Neural cell (in vitro differentiated cells): ENCODE measurements around the gene RALGAPB. TPM values are rescaled to one million over a fixed set of nuclear protein-coding genes. Genes with fewer than 3 reads are reported as not detected.

Experiments
- H2AFZ ChIP-seq: fragments of 200-600, 300-800 bp; sonication (generic), shearing (Covaris generic); 2 replicates; pipeline ENCODE4 v1.6.0; 2014; ENCODE audit warnings: low read depth, mild to moderate bottlenecking, antibody characterized with exemption, low read length, moderate library complexity
- H3F3A ChIP-seq: fragments of 200-600 bp; shearing (Covaris generic); 2 replicates; pipeline ENCODE4 v1.6.1; 2016; ENCODE audit warnings: mild to moderate bottlenecking, moderate library complexity, mixed read lengths, antibody characterized with exemption, low read length; ENCODE audit not compliant: insufficient read depth, poor library complexity, severe bottlenecking
- H3K27ac ChIP-seq: fragments of 200-600, 300-800 bp; sonication (generic), shearing (Covaris generic); 2 replicates; pipeline ENCODE4 v1.5.1; 2014; ENCODE audit warnings: mild to moderate bottlenecking, low read length, moderate library complexity
- H3K27me3 ChIP-seq: fragments of 300-800, 200-600 bp; sonication (generic), shearing (Covaris generic); 2 replicates; pipeline ENCODE4 v1.6.0; 2014; ENCODE audit warnings: mild to moderate bottlenecking, low read depth, low read length, moderate library complexity; ENCODE audit not compliant: insufficient read depth
- H3K36me3 ChIP-seq: fragments of 300-800, 200-600 bp; sonication (generic), shearing (Covaris generic); 2 replicates; pipeline ENCODE4 v1.5.1; 2014; ENCODE audit warnings: mild to moderate bottlenecking, antibody characterized with exemption, low read length, moderate library complexity; ENCODE audit not compliant: insufficient read depth
- H3K4me2 ChIP-seq: fragments of 300-800, 200-600 bp; sonication (generic), shearing (Covaris generic); 2 replicates; pipeline ENCODE4 v1.6.0; 2014; ENCODE audit warnings: mild to moderate bottlenecking, low read length
- H3K4me3 ChIP-seq: fragments of 300-800, 200-600 bp; sonication (generic), shearing (Covaris generic); 2 replicates; pipeline ENCODE4 v1.5.1; 2014; ENCODE audit warnings: mild to moderate bottlenecking, low read length, moderate library complexity
- H3K79me2 ChIP-seq: fragments of 200-600 bp; shearing (Covaris generic); replicated peaks from 2 replicates; pipeline ENCODE4 v1.6.0; 2014; ENCODE audit warnings: mild to moderate bottlenecking, low read length, moderate library complexity; ENCODE audit not compliant: insufficient read depth
- H3K9ac ChIP-seq: fragments of 300-800, 200-600 bp; sonication (generic), shearing (Covaris generic); 2 replicates; pipeline ENCODE4 v1.6.1; 2016; ENCODE audit warnings: mild to moderate bottlenecking, low read length, mixed read lengths
- H3K9me2 ChIP-seq: fragments of 200-600 bp; shearing (Covaris generic); 2 replicates; pipeline ENCODE4 v1.6.1; 2016; ENCODE audit warnings: mild to moderate bottlenecking, low read length, mixed read lengths; ENCODE audit not compliant: insufficient read depth
- H3K9me3 ChIP-seq: fragments of 200-600, 300-800 bp; sonication (generic), shearing (Covaris generic); 2 replicates; pipeline ENCODE4 v1.6.1; 2016; ENCODE audit warnings: mild to moderate bottlenecking, mixed run types, low read length, moderate library complexity, mixed read lengths
- H4K20me1 ChIP-seq: fragments of 200-600 bp; shearing (Covaris generic); 2 replicates; pipeline ENCODE4 v1.6.1; 2016; ENCODE audit warnings: mild to moderate bottlenecking, mixed run types; ENCODE audit not compliant: insufficient read depth
- EP300 ChIP-seq: fragments of 450-650 bp; conservative IDR thresholded peaks from 2 replicates; pipeline ENCODE4 v1.6.1; 2014; ENCODE audit warnings: antibody characterized with exemption, mild to moderate bottlenecking, moderate library complexity; ENCODE audit not compliant: poor library complexity, severe bottlenecking
- EZH2 ChIP-seq: fragments of 200-600, 300-800 bp; shearing (Covaris generic), sonication (generic); IDR thresholded peaks from 2 replicates; pipeline ENCODE4 v1.6.1; 2014; ENCODE audit warnings: antibody characterized with exemption, low read length, borderline replicate concordance, mild to moderate bottlenecking; ENCODE audit not compliant: insufficient read depth, poor library complexity, severe bottlenecking
- MXI1 ChIP-seq: fragments of 450-650 bp; conservative IDR thresholded peaks from 2 replicates; pipeline ENCODE4 v1.6.1; 2014; ENCODE audit warnings: antibody characterized with exemption, mild to moderate bottlenecking; ENCODE audit not compliant: poor library complexity, severe bottlenecking
- POLR2AphosphoS5 ChIP-seq: IDR thresholded peaks from 2 replicates; pipeline ENCODE4 v1.6.1; 2012
- RAD21 ChIP-seq: fragments of 450-650 bp; conservative IDR thresholded peaks from 2 replicates; pipeline ENCODE4 v1.6.1; 2014; ENCODE audit warnings: antibody characterized with exemption, mild to moderate bottlenecking, moderate library complexity
- REST ChIP-seq: IDR thresholded peaks from 2 replicates; pipeline ENCODE4 v1.6.1; 2012; ENCODE audit warnings: borderline replicate concordance
- SMC3 ChIP-seq: fragments of 450-650 bp; conservative IDR thresholded peaks from 2 replicates; pipeline ENCODE4 v1.6.1; 2014; ENCODE audit warnings: antibody characterized with exemption, mild to moderate bottlenecking, moderate library complexity; ENCODE audit not compliant: poor library complexity
- TAF1 ChIP-seq: IDR thresholded peaks from 2 replicates; pipeline ENCODE4 v1.6.1; 2012; ENCODE audit warnings: low read depth
- polyA plus RNA-seq: library from polyadenylated mRNA; depleted of rRNA; stranded (reverse); fragments of >200 nt; gene quantifications from 2 replicates; pipeline ENCODE4 v1.2.3, GENCODE V29; 2014

RALGAPB gene
- polyA plus RNA-seq, 1 donor from 2014 or later, result 30.0 TPM

DNA sequence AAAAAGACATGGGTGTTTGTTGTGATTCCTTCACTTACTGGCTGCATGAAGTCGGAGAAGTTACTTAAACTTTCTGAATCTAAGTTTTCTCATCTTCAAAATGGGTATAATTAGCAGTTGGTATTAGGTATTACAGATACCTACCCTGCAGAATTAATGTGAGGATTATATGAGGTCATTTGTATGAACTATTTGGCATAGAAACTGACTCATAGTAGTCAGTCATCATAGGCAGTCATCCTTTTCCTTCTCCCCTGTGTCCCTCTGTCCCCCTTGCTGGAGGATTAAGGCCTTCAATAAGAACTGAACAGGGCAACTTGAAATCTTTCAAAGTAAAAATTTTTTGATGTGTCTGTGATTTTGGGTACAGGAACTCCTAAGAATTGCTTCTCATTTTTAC lies 26.3 kb downstream of the RALGAPB start:
- no peaks in the 10 kb centered on the region for H4K20me1 ChIP-seq
- no peak for TF ChIP-seq EZH2
- no peaks in the 10 kb centered on the region for H3K9me3 ChIP-seq
- no peaks in the 10 kb centered on the region for H3F3A ChIP-seq
- no peak overlapping the region for H3K9ac ChIP-seq
- no peak overlapping the region for H3K4me2 ChIP-seq
- H2AFZ ChIP-seq, result no peak overlapping the region
- H3K27ac ChIP-seq, result no peak overlapping the region
- no peaks in the 10 kb centered on the region for H3K9me2 ChIP-seq
- no peaks in the 10 kb centered on the region for H3K79me2 ChIP-seq
- no peaks in the 10 kb centered on the region for H3K27me3 ChIP-seq
- peaks cover 6% of the 10 kb centered on the region for H3K36me3 ChIP-seq
- H3K4me3 ChIP-seq, result no peak overlapping the region

DNA sequence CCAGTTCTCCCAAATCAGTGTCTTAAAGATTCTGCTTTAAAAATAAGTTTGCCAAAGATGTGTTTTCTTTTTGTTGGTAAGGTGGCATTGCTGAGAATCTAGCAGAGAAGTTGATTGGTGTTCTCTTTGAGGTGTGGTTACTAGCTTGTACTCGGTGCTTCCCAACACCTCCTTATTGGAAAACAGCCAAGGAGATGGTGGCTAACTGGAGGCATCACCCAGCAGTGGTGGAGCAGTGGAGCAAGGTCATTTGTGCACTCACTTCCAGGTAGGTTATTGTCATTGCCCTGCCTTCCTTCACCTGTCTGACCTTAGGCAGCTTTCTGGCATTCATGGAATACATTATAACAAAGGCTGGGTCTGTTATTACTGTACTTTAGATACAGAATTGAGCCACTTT lies 26.7 kb downstream of the RALGAPB start:
- no peaks in the 10 kb centered on the region for H3F3A ChIP-seq
- no peak overlapping the region for H3K4me2 ChIP-seq
- no peaks in the 10 kb centered on the region for H4K20me1 ChIP-seq
- H3K79me2 ChIP-seq, result no peaks in the 10 kb centered on the region
- peaks cover 6% of the 10 kb centered on the region for H3K36me3 ChIP-seq
- no peaks in the 10 kb centered on the region for H3K27me3 ChIP-seq
- no peak overlapping the region for H3K9ac ChIP-seq
- TF ChIP-seq EZH2 (no peak), REST (no peak), EP300 (no peak), MXI1 (no peak), TAF1 (no peak), RAD21 (no peak), POLR2AphosphoS5 (no peak), SMC3 (no peak)
- no peak overlapping the region for H2AFZ ChIP-seq
- no peak overlapping the region for H3K4me3 ChIP-seq
- no peaks in the 10 kb centered on the region for H3K9me3 ChIP-seq
- no peaks in the 10 kb centered on the region for H3K9me2 ChIP-seq
- H3K27ac ChIP-seq, result no peak overlapping the region

GRCh38 chr20:38501858-38502436 lies 29.3 kb downstream of the RALGAPB start:
- H3K9me3 ChIP-seq, result no peaks in the 10 kb centered on the region
- H4K20me1 ChIP-seq, result no peaks in the 10 kb centered on the region
- no peak overlapping the region for H2AFZ ChIP-seq
- H3K9ac ChIP-seq, result no peak overlapping the region
- no peak overlapping the region for H3K4me3 ChIP-seq
- no peak overlapping the region for H3K4me2 ChIP-seq
- no peaks in the 10 kb centered on the region for H3K9me2 ChIP-seq
- TF ChIP-seq EP300 (no peak), POLR2AphosphoS5 (no peak), REST (no peak), MXI1 (no peak), RAD21 (no peak), TAF1 (no peak)
- no peak overlapping the region for H3K27ac ChIP-seq
- H3F3A ChIP-seq, result no peaks in the 10 kb centered on the region
- H3K79me2 ChIP-seq, result no peaks in the 10 kb centered on the region
- no peaks in the 10 kb centered on the region for H3K27me3 ChIP-seq
- peaks cover 11% of the 10 kb centered on the region for H3K36me3 ChIP-seq
